ENCODE data around the gene HOXA4. TPM values are rescaled to one million over a fixed set of nuclear protein-coding genes. Genes with fewer than 3 reads are reported as not detected.

The HOXA4 gene
- total RNA-seq, 2 donors from 2014 or later: 0.78 to 1.6 TPM

GRCh38 chr7:27169658-27170425 lies 39.3 kb upstream of the HOXA4 start:
- intact Hi-C loops (cut with DNase I): loop anchor here (10.0 kb wide), 1 partner anchor 315 kb away; no protein-coding TSS in a partner anchor
- Histone ChIP-seq H3K4me3 (no peak overlapping the region), H3K36me3 (replicated peaks in 1 of 2; ENCODE audit: insufficient read depth in 1 of 2, low read depth in 2 of 2) (no peaks in the 10 kb centered on the region), H3K9me3 (no peaks in the 10 kb centered on the region), H3K4me1 (peaks cover 30% of the 10 kb centered on the region), H3K27me3 (peaks cover 5 to 92% of the 10 kb centered on the region in 2 donors), H3K27ac (no peak overlapping the region)
- DNase-seq (no peak), ATAC-seq (no peak)
- WGBS, 2 donors: 4 to 6% methylated on average over 18 to 44 of the region's 46 CpGs
- no peak for TF ChIP-seq CTCF (IDR thresholded peaks at IDR 0.05)
- no peak for TF ChIP-seq POLR2A (IDR thresholded peaks at IDR 0.05)

- no peak for DNase-seq
- H3K27me3 ChIP-seq: peaks cover 2 to 88% of the 10 kb centered on the region in 2 donors
- H3K9me3 ChIP-seq: no peaks in the 10 kb centered on the region
- H3K36me3 ChIP-seq (replicated peaks in 1 of 2; ENCODE audit: insufficient read depth in 1 of 2, low read depth in 2 of 2): no peaks in the 10 kb centered on the region
- H3K27ac ChIP-seq: no peak overlapping the region
- intact Hi-C loops (cut with DNase I): loop anchor here (10.0 kb wide), 1 partner anchor 314 kb away; no protein-coding TSS in a partner anchor
- ATAC-seq: no peak
- no peak overlapping the region for H3K4me3 ChIP-seq
- peaks cover 23% of the 10 kb centered on the region for H3K4me1 ChIP-seq
- no peak for TF ChIP-seq CTCF (IDR thresholded peaks at IDR 0.05)
- TF ChIP-seq POLR2A (IDR thresholded peaks at IDR 0.05): no peak
- 5 to 17% methylated on average over 25 of the region's 25 CpGs for WGBS, 2 donors
Measured at GRCh38 chr7:27168265-27168947, 37.8 kb upstream of the HOXA4 start.

GRCh38 chr7:27167916-27168264 lies 37.3 kb upstream of the HOXA4 start:
- intact Hi-C loops (cut with DNase I): loop anchor here (10.0 kb wide), 1 partner anchor 313 kb away; no protein-coding TSS in a partner anchor
- no peak for DNase-seq
- no peak for ATAC-seq
- no peak overlapping the region for H3K4me3 ChIP-seq
- no peak overlapping the region for H3K27ac ChIP-seq
- peaks cover 18% of the 10 kb centered on the region for H3K4me1 ChIP-seq
- H3K36me3 ChIP-seq (replicated peaks in 1 of 2; ENCODE audit: insufficient read depth in 1 of 2, low read depth in 2 of 2): no peaks in the 10 kb centered on the region
- no peak for TF ChIP-seq CTCF (IDR thresholded peaks at IDR 0.05)
- TF ChIP-seq POLR2A (IDR thresholded peaks at IDR 0.05): no peak
- no peaks in the 10 kb centered on the region for H3K9me3 ChIP-seq
- peaks cover 0 to 87% of the 10 kb centered on the region in 2 donors for H3K27me3 ChIP-seq
- 12 to 23% methylated on average over 4 of the region's 4 CpGs for WGBS, 2 donors

GRCh38 chr7:27166531-27167505 lies 36.3 kb upstream of the HOXA4 start:
- H3K27ac ChIP-seq: no peak overlapping the region
- DNase-seq: no peak

More at GRCh38 chr7:27166531-27167505, 36.3 kb upstream of the HOXA4 start:
- no peaks in the 10 kb centered on the region for H3K9me3 ChIP-seq
- peaks cover 12% of the 10 kb centered on the region for H3K4me1 ChIP-seq
- no peaks in the 10 kb centered on the region for H3K36me3 ChIP-seq (replicated peaks in 1 of 2; ENCODE audit: insufficient read depth in 1 of 2, low read depth in 2 of 2)
- H3K4me3 ChIP-seq: no peak overlapping the region
- intact Hi-C loops (cut with DNase I): loop anchor here (10.0 kb wide), 1 partner anchor 312 kb away; no protein-coding TSS in a partner anchor
- no peak for ATAC-seq
- TF ChIP-seq POLR2A (IDR thresholded peaks at IDR 0.05): no peak
- TF ChIP-seq CTCF (IDR thresholded peaks at IDR 0.05): no peak
- peaks cover 0 to 76% of the 10 kb centered on the region in 2 donors for H3K27me3 ChIP-seq
- 8 to 19% methylated on average over 37 to 50 of the region's 50 CpGs for WGBS, 2 donors

Data from body of pancreas (tissue), 4 donors.